Measurements from ENCODE around the gene TSACC. TPM values are rescaled to one million over a fixed set of nuclear protein-coding genes. Genes with fewer than 3 reads are reported as not detected.

TSACC gene
- total and polyA plus RNA-seq, 10 of the 15 experiments (the other 5 are each of a cell fraction or from before 2014, with no cell fraction given): 0.25 to 2.8 (median 0.92) TPM; not detected in 4

- TF ChIP-seq IRF5 (IDR thresholded peaks at IDR 0.05; ENCODE audit: borderline replicate concordance) (no peak), KLF5 (IDR thresholded peaks at IDR 0.05; ENCODE audit: partially characterized antibody) (no peak), PAX5 (IDR thresholded peaks at IDR 0.05; ENCODE audit: borderline replicate concordance, low read depth, low read length) (no peak), LARP7 (IDR thresholded peaks at IDR 0.05) (0 out of 2 replicates have a peak, but pooled peaks have one; percentile 43), TAF1 (IDR thresholded peaks at IDR 0.05; ENCODE audit: borderline replicate concordance, low read depth, low read length) (peak; percentile 20; the same call in 1 of the 2 replicates), ATF7 (IDR thresholded peaks at IDR 0.05; ENCODE audit: low read depth) (no peak), MTA3 (IDR thresholded peaks at IDR 0.05; ENCODE audit: borderline replicate concordance, low read length) (no peak), EED (IDR thresholded peaks at IDR 0.05; ENCODE audit: low read depth) (no peak), ZBTB11 (CRISPR knock-in tag; IDR thresholded peaks at IDR 0.05) (no peak), POLR2AphosphoS5 (IDR thresholded peaks at IDR 0.05; ENCODE audit: low read length) (peak; percentile 70), SIN3A (IDR thresholded peaks at IDR 0.05; ENCODE audit: low read depth, low read length) (peak; percentile 96), IKZF1 (conservative IDR thresholded peaks at IDR 0.05) (0 out of 2 replicates have a peak, but pooled peaks have one; percentile 41), FOXM1 (IDR thresholded peaks at IDR 0.05; ENCODE audit: low read depth, low read length) (no peak), ZNF384 (IDR thresholded peaks at IDR 0.05; ENCODE audit: borderline replicate concordance, low read depth, low read length) (peak; percentile 66), RELB (IDR thresholded peaks at IDR 0.05; ENCODE audit: low read depth) (peak; percentile 83; the same call in 1 of the 2 replicates), FOS (IDR thresholded peaks at IDR 0.05; ENCODE audit: borderline replicate concordance, extremely low read depth, insufficient read length) (peak; percentile 15), STAT1 (conservative IDR thresholded peaks at IDR 0.05) (no peak), NFYB (IDR thresholded peaks at IDR 0.05; ENCODE audit: insufficient read depth, low read depth, low read length) (no peak), BMI1 (IDR thresholded peaks at IDR 0.05; ENCODE audit: borderline replicate concordance) (no peak), HSF1 (IDR thresholded peaks at IDR 0.05; ENCODE audit: low read depth, low read length) (no peak), RELA (IDR thresholded peaks at IDR 0.05; ENCODE audit: borderline replicate concordance, partially characterized antibody) (no peak), FOXK2 (IDR thresholded peaks at IDR 0.05) (no peak)
Measured at GRCh38 chr1:156295391-156295947, 42.9 kb upstream of the TSACC start, which contains the start of gene GLMP (continued).

Data from GM12878 (cell line).